GM21423 (cell line): ENCODE results near the gene C1orf198.

ENCODE experiments used
- ATAC-seq: cut with Tn5 transposase; IDR thresholded peaks from one replicate; pipeline ENCODE4 v1.9.1; 2021; ENCODE audit warnings: mild to moderate bottlenecking, moderate library complexity; ENCODE audit not compliant: unreplicated experiment

C1orf198 gene

DNA sequence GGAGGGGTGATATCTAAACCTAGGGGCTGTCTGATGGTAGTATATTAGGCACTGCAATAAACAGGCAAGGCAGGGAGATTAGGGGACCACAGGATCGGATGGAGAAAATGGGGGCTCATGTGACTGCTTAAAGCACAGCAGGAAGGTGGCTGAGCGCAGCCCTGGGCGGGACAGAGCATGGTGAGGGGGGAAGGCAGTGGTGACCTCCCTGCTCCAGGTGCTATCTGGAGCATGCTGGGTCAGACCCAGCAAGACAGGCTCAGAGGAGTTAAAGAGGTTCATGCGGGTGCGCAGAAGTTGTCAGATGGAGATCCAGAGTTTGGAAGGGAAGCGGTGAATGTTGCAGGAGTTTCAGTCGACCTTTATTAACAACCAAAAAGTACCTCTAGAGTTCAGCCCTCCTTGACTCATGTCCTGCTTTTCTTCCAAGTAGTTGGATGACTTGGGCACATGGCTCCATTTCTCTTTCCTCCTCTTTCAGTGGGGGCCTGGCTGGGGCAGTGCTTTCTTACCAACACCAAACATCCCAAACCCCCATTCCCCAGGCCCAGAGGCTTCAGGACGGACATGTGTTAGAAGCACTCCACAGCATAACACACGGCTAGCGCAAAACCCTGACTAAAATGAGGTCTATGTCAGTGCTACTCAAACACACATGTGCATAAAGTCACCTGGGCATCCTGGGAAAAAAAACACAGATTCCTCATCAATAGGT is 79.6 kb downstream of the C1orf198 start:
- no peak for ATAC-seq

DNA sequence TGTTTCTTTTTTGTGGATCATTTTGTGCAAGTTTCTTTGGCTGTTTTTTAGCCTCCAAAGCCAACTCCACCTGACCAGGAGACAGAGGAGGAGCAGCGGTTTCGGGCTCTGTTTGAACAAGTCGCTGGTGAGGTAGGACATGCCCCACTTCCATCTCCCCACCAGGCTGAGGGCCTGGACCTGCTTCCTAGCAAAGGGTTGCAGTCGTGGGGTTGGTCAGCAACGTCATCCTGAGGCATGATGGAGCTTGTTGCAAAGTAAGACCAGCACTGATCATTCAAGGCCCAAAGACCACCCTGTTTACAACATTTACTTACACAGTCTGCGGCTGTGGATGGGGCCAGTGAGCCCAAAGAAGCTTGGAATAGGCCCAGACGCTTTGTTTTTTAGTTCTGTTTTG is 80.8 kb downstream of the C1orf198 start:
- ATAC-seq: no peak
